HepG2 (cell line): ENCODE measurements around the gene HS3ST3B1. TPM values are rescaled to one million over a fixed set of nuclear protein-coding genes. Genes with fewer than 3 reads are reported as not detected.

Source experiments
- AKAP8 ChIP-seq: sonication (generic); formaldehyde crosslinking; IDR thresholded peaks from 2 replicates; pipeline ENCODE4 v1.5.1; 2020; ENCODE audit warnings: mild to moderate bottlenecking, missing genetic modification reagents
- ARHGAP35 ChIP-seq: sonication (generic); formaldehyde crosslinking; IDR thresholded peaks from 2 replicates; pipeline ENCODE4 v1.9.0; 2022; ENCODE audit warnings: mild to moderate bottlenecking, inconsistent platforms, moderate library complexity, missing genetic modification reagents, borderline replicate concordance
- GLI4 ChIP-seq: sonication (generic); formaldehyde crosslinking; IDR thresholded peaks from 2 replicates; pipeline ENCODE4 v1.5.1; 2020; ENCODE audit warnings: missing genetic modification reagents, mild to moderate bottlenecking, moderate library complexity, borderline replicate concordance
- HCFC1 ChIP-seq: fragments of 150-350 bp; IDR thresholded peaks from 2 replicates; pipeline ENCODE4 v1.6.1; 2014; ENCODE audit warnings: low read depth, low read length
- MAZ ChIP-seq, 2 experiments: sonication (generic) in 1 of 2; formaldehyde crosslinking in 1 of 2; IDR thresholded peaks; 2 replicates each; pipeline versions ENCODE4 v1.5.0 to v1.6.1; 2012 to 2020; ENCODE audit warnings: low read depth in 2 of 2, mild to moderate bottlenecking in 2 of 2, borderline replicate concordance in 1 of 2, improper control_type of control experiment in 1 of 2, low read length in 1 of 2, missing genetic modification reagents in 1 of 2, moderate library complexity in 1 of 2
- MIER3 ChIP-seq: IDR thresholded peaks from 2 replicates; pipeline ENCODE4 v1.6.1; 2016; ENCODE audit warnings: missing compliant biosample characterization, borderline replicate concordance
- PHB2 ChIP-seq: fragments of 450-650 bp; IDR thresholded peaks from 2 replicates; pipeline ENCODE4 v1.6.1; 2018; ENCODE audit not compliant: partially characterized antibody
- PRMT3 ChIP-seq: sonication (generic); formaldehyde crosslinking; IDR thresholded peaks from 2 replicates; pipeline ENCODE4 v1.8.1; 2022; ENCODE audit warnings: low read depth, mild to moderate bottlenecking, moderate library complexity, missing genetic modification reagents, borderline replicate concordance
- RAD51 ChIP-seq: fragments of 450-650 bp; IDR thresholded peaks from 2 replicates; pipeline ENCODE4 v1.6.1; 2016; ENCODE audit warnings: borderline replicate concordance
- SETDB1 ChIP-seq: sonication (generic); formaldehyde crosslinking; IDR thresholded peaks from 2 replicates; pipeline ENCODE4 v1.5.1; 2020; ENCODE audit warnings: missing genetic modification reagents, mild to moderate bottlenecking, borderline replicate concordance
- SMARCC2 ChIP-seq: fragments of 450-650 bp; IDR thresholded peaks from 2 replicates; pipeline ENCODE4 v1.6.1; 2017; ENCODE audit warnings: antibody characterized with exemption, mild to moderate bottlenecking
- SYNCRIP ChIP-seq: fragments of 200-400 bp; formaldehyde crosslinking; IDR thresholded peaks from 2 replicates; pipeline ENCODE4 v1.6.1; 2018; ENCODE audit warnings: mild to moderate bottlenecking, low read depth, low read length; ENCODE audit not compliant: insufficient read depth
- ZNF10 ChIP-seq: sonication (generic); formaldehyde crosslinking; IDR thresholded peaks from 2 replicates; pipeline ENCODE4 v1.4.0; 2020; ENCODE audit warnings: mild to moderate bottlenecking, low read depth, missing genetic modification reagents, borderline replicate concordance
- ZNF101 ChIP-seq: sonication (generic); formaldehyde crosslinking; IDR thresholded peaks from 2 replicates; pipeline ENCODE4 v1.4.0; 2020; ENCODE audit warnings: mild to moderate bottlenecking, low read depth, missing genetic modification reagents, borderline replicate concordance
- ZNF329 ChIP-seq: sonication (generic); formaldehyde crosslinking; IDR thresholded peaks from 2 replicates; pipeline ENCODE4 v1.9.0; 2021; ENCODE audit warnings: low read depth, mild to moderate bottlenecking, missing genetic modification reagents
- ZNF549 ChIP-seq: sonication (generic); formaldehyde crosslinking; IDR thresholded peaks from 2 replicates; pipeline ENCODE4 v1.5.0; 2020; ENCODE audit warnings: missing genetic modification reagents
- ZNF674 ChIP-seq: sonication (generic); formaldehyde crosslinking; IDR thresholded peaks from 2 replicates; pipeline ENCODE4 v1.5.0; 2020; ENCODE audit warnings: low read depth, mild to moderate bottlenecking, missing genetic modification reagents
- ZNF75D ChIP-seq: sonication (generic); formaldehyde crosslinking; IDR thresholded peaks from 2 replicates; pipeline ENCODE4 v1.8.1; 2023; ENCODE audit warnings: missing genetic modification reagents, mild to moderate bottlenecking, borderline replicate concordance
- ZNF83 ChIP-seq: sonication (generic); formaldehyde crosslinking; IDR thresholded peaks from 2 replicates; pipeline ENCODE4 v1.4.0; 2020; ENCODE audit warnings: missing genetic modification reagents, mild to moderate bottlenecking, borderline replicate concordance
- ZNF839 ChIP-seq: sonication (generic); formaldehyde crosslinking; IDR thresholded peaks from 2 replicates; pipeline ENCODE4 v1.4.0; 2020; ENCODE audit warnings: missing genetic modification reagents, mild to moderate bottlenecking, borderline replicate concordance
- polyA plus RNA-seq, 8 experiments: library from polyadenylated mRNA; depleted of rRNA in 3 of 8; stranded (reverse) in 7 of 8; unstranded in 1 of 8; fragments of >200 nt; fragmentation: Illumina TruSeq in 4 of 8; extraction: Trizol in 4 of 8; gene quantifications; 2 replicates each; pipeline versions ENCODE4 v1.2.1 to v1.2.3, GENCODE V29; 2011 to 2016; ENCODE audit warnings: low read depth in 4 of 8, missing spikeins in 1 of 8, mixed read lengths in 1 of 8; ENCODE audit not compliant: insufficient read depth in 1 of 8
- total RNA-seq, 5 experiments: library from RNA; depleted of rRNA; stranded (reverse); fragments of >200 nt; fragmentation: Illumina TruSeq; extraction: Trizol; gene quantifications; 2 replicates each; pipeline ENCODE4 v1.2.3, GENCODE V29; 2016; ENCODE audit warnings: low read depth in 1 of 5
- TF ChIP-seq, protein P1 (sequence below): sonication (generic); formaldehyde crosslinking; conservative IDR thresholded peaks from 2 replicates; pipeline ENCODE4 v1.4.0; 2020; ENCODE audit warnings: missing genetic modification reagents
- TF ChIP-seq, protein P2 (sequence below): sonication (generic); formaldehyde crosslinking; IDR thresholded peaks from 2 replicates; pipeline ENCODE4 v1.4.0; 2020; ENCODE audit warnings: mild to moderate bottlenecking, missing genetic modification reagents
- TF ChIP-seq, protein P3 (sequence below): sonication (generic); formaldehyde crosslinking; IDR thresholded peaks from 2 replicates; pipeline ENCODE4 v1.8.0; 2022; ENCODE audit warnings: low read depth, missing genetic modification reagents

The HS3ST3B1 gene
- total and polyA plus RNA-seq, 2 of the 13 experiments (the other 11 are each of a cell fraction or from before 2014, with no cell fraction given): 15.7 to 39.5 TPM

DNA sequence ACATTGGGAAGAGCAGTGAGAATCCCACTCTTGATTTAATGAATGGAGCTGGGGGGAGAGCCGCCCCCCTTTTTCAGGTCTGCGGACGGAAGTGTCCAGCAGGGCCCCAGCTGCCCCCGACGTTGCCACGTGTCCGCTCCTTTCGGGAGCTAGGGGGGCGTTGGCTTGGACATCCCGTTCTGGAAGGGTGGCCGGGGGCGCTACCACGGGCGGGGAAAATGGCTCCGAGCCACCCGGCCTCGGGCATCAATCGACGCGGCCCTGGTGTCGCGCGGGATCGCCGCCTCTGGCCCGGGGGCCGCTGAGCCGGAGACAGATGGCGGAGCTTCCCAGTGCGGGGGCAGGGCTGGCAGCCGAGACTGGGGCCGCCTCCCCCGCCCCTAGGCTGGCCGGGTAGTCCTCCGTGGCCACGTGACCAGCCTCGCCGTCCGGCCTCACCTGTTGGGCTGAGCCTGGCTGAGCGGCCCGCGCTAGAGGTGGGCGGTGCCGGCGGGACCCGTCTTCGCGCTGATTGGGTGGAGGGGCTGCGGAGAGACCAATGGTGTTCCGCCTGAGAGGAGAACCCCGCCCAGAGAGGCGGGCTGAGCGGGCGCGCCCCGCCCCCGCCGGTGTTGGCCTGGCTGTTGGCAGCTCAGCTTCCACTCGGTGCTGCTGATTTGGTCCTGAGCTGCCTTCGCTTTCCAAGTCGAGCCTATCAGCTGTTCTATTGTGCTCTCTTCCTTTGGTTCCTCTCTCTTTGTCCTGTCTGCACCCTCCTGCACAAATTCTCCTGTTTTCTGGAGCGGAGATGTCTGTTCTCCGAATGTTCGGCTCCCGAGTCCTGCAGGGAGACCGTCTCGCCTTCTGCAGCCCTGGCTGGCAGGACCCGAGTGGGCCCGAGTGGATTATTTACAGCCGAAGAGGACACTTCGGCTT, 8.3 kb downstream of the HS3ST3B1 start (continued):
- TF ChIP-seq, protein P1, sequence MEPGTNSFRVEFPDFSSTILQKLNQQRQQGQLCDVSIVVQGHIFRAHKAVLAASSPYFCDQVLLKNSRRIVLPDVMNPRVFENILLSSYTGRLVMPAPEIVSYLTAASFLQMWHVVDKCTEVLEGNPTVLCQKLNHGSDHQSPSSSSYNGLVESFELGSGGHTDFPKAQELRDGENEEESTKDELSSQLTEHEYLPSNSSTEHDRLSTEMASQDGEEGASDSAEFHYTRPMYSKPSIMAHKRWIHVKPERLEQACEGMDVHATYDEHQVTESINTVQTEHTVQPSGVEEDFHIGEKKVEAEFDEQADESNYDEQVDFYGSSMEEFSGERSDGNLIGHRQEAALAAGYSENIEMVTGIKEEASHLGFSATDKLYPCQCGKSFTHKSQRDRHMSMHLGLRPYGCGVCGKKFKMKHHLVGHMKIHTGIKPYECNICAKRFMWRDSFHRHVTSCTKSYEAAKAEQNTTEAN (CRISPR knock-in tag): peak; percentile 55; the same call in 1 of the 2 replicates
- TF ChIP-seq, protein P2, sequence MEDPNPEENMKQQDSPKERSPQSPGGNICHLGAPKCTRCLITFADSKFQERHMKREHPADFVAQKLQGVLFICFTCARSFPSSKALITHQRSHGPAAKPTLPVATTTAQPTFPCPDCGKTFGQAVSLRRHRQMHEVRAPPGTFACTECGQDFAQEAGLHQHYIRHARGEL (CRISPR knock-in tag): no peak
- no peak for TF ChIP-seq HCFC1
- TF ChIP-seq RAD51: peak; percentile 95
- TF ChIP-seq ZNF83 (CRISPR knock-in tag): no peak
- no peak for TF ChIP-seq ZNF101 (CRISPR knock-in tag)
- no peak for TF ChIP-seq SMARCC2
- no peak for TF ChIP-seq SYNCRIP
- TF ChIP-seq ARHGAP35 (CRISPR knock-in tag): peak; percentile 77
- TF ChIP-seq, protein P3, sequence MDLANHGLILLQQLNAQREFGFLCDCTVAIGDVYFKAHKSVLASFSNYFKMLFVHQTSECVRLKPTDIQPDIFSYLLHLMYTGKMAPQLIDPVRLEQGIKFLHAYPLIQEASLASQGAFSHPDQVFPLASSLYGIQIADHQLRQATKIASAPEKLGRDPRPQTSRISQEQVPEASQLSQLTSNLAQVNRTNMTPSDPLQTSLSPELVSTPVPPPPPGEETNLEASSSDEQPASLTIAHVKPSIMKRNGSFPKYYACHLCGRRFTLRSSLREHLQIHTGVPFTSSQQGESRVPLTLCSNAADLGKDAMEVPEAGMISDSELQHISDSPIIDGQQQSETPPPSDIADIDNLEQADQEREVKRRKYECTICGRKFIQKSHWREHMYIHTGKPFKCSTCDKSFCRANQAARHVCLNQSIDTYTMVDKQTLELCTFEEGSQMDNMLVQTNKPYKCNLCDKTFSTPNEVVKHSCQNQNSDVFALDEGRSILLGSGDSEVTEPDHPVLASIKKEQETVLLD (CRISPR knock-in tag): peak; percentile 54; the same call in 1 of the 2 replicates
- no peak for TF ChIP-seq ZNF329 (CRISPR knock-in tag)
- no peak for TF ChIP-seq ZNF549 (CRISPR knock-in tag)
- TF ChIP-seq GLI4 (CRISPR knock-in tag): peak; percentile 74; the same call in 1 of the 2 replicates
- 0 out of 2 replicates have a peak, but pooled peaks have one; percentile 38 for TF ChIP-seq PRMT3
- TF ChIP-seq SETDB1: no peak
- TF ChIP-seq ZNF839 (CRISPR knock-in tag): 0 out of 2 replicates have a peak, but pooled peaks have one; percentile 73
- peak; percentile 100 for TF ChIP-seq AKAP8
- 0 out of 2 replicates have a peak, but pooled peaks have one; percentile 19 for TF ChIP-seq MIER3
- TF ChIP-seq PHB2: no peak
- TF ChIP-seq MAZ (IDR thresholded peaks at IDR 0.05; ENCODE audit: borderline replicate concordance, low read depth, low read length): peak; percentile 89
- peak; percentile 94 for TF ChIP-seq MAZ (CRISPR knock-in tag; IDR thresholded peaks at IDR 0.05; ENCODE audit: low read depth)
- TF ChIP-seq ZNF674 (CRISPR knock-in tag): 0 out of 2 replicates have a peak, but pooled peaks have one; percentile 41
- no peak for TF ChIP-seq ZNF75D (CRISPR knock-in tag)
- TF ChIP-seq ZNF10 (CRISPR knock-in tag): no peak
